ENCODE data around the gene SCFD2.

DNA sequence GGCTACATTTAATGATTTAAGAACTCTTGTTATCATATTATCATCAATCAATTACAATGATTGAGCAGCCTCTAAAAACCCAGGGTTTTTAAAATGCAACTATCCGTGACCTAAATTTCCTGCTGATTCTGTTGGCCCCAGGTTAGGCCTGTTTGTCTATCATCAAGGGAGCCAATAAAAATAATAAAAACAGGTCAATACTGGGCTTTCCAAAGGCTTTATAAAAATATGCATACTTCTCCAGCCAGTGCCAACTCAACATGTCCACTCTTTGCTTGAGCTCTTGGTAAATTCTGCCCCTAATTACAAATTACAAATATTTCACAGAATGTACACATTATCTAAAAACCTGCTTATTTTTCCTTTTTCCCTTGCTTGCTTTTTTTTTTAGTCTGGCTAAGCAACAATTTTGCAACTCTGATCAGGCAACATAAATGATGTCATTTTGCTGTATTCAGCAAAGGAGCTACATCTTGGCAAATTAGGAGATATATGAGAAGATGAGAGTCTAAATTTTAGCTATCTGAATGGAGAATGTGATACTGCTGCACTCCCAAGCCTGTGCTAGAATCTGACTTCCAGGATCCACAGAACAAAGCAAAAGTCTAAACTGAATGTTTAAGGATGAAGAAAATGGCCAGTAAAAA lies 204.0 kb downstream of the SCFD2 start:
- TF ChIP-seq GATA3 (IDR thresholded peaks at IDR 0.05; ENCODE audit: low read depth, low read length) (no peak), GATA2 (IDR thresholded peaks at IDR 0.05; ENCODE audit: low read depth, low read length) (no peak)

Data from SH-SY5Y (cell line).